Lung microvascular endothelial cell (primary cell): ENCODE measurements around the gene MAPKAPK3. TPM values are rescaled to one million over a fixed set of nuclear protein-coding genes. Genes with fewer than 3 reads are reported as not detected.

ENCODE experiments used
- DNase-seq, 2 donors: peaks; one replicate each; pipeline versions ENCODE4 v3.0.0 to v3.0.0-alpha.2; 2010; ENCODE audit warnings: low read depth in 2 of 2
- total RNA-seq: library from RNA; depleted of rRNA; stranded (reverse); fragments of >200 nt; gene quantifications from 2 replicates; pipeline ENCODE4 v1.2.1, GENCODE V29; 2014

The MAPKAPK3 gene
- total RNA-seq, result 2.6 and 7.0 TPM in 2 replicates

DNA sequence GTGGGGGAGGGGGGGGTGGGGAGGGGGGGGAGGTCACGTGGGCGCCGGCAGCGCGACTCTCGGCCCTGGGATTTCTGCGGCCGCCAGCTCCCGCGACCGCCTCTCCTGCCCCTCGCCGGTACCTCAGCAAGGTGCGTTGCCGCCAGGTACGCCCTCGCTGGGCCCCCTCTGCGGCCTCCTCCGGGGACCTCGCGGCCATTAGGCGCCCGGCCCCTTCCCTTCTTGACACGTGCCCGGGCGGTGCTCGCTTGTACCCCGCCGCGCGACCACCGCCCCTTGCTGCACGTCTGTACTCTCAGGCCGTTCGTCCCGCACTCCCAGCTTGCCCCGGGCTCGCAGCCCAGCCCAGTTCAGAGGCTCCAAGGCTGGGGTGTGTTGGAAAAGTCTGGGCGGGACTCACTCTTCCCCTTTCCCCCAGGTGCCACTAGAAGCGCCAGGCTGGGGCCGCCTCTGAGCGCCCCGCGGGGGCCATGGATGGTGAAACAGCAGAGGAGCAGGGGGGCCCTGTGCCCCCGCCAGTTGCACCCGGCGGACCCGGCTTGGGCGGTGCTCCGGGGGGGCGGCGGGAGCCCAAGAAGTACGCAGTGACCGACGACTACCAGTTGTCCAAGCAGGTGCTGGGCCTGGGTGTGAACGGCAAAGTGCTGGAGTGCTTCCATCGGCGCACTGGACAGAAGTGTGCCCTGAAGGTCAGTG is at the start of gene MAPKAPK3:
MAPKAPK3 (plus strand) TSS at position 56 of the 696 bp plus-strand sequence; CDS start at position 471, 415 bp downstream.
- DNase-seq, result peak in 1 of 2 donors; percentile 17

DNA sequence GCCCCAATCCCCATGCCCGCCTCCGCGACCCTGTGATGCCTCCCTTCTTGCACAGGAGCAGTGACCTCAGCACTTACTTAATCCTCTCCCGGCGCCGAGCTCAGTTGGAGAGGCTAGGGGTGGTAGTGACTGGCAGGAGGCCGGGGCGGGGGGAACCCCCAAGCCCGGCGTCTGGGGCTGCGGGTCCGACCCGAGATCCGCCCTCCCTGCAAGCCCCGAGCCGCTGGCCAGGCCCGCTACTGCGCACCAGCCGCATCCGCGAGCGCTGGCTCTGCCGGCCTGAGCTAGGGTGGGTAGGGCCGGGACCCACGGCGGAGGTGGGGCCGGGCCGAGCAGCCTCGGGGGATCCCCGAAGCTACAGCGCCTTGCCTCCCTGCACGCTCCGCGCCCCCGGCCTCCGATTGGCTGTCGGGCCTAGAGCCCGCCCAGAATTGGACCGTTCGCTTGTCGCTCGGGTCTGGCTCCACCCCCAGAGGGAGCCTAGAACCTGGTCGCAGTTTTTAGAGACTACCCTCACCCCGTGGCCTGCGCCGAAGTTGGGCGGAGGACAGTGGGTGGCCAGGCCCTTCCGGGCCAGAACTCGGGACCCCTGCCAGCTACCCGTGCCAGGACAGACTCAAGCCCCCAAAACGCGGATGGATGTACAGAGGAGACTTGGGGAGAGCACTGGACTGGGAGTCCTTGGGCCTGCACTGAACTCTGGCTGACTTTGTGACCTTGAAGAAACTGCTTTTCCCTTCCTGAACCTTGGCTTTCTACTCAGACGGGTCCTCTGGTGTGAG is 49.4 kb upstream of the MAPKAPK3 start, which contains the start of gene C3orf18:
C3orf18 (minus strand) TSS at position 362 of the 782 bp plus-strand sequence. CDS start 2,048 bp downstream, outside the sequence.
- peak; percentile 81 to 84 for DNase-seq

DNA sequence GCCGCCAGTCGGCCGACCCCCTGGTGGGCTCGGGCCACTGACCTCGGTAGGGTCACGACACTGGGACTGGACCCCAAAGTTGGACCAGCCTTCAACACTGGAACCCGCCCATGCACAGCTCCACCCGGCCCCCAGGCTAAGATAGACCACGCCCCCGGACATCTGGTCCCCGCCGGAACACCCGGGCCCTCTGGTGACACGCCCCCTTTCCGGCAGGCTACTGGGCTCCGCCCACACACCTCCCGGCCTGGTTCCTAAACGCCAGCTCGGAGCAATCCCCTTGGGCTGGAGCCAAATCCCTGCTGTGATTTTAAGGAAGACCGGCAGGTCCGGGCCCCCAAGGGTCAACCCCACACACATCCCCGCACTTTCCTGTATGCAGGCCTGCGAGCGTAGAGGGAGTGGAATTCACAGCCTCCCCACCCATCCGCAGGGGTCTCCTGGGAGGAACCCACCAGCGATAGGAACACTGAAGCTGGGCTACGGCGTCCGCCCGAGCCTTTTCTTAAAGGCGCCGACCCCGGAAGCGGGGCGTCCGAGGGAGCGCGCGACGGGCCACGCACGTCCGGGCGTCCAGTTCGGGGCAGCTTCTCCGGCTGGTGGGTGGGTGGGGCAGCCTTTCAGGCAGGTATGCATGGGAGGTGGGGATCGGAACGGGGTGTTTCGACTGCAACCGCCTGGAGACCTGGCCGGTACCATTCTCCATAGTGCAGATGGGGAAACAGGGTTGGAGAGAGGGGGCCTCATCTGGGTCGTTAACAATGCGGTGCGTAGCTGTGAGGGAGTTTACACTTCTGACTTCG is 47.8 kb upstream of the MAPKAPK3 start, which contains the start of gene HEMK1:
HEMK1 (plus strand) TSS at position 576 of the 803 bp plus-strand sequence. CDS start 1,583 bp downstream, outside the sequence.
- DNase-seq, result peak; percentile 87 to 92

DNA sequence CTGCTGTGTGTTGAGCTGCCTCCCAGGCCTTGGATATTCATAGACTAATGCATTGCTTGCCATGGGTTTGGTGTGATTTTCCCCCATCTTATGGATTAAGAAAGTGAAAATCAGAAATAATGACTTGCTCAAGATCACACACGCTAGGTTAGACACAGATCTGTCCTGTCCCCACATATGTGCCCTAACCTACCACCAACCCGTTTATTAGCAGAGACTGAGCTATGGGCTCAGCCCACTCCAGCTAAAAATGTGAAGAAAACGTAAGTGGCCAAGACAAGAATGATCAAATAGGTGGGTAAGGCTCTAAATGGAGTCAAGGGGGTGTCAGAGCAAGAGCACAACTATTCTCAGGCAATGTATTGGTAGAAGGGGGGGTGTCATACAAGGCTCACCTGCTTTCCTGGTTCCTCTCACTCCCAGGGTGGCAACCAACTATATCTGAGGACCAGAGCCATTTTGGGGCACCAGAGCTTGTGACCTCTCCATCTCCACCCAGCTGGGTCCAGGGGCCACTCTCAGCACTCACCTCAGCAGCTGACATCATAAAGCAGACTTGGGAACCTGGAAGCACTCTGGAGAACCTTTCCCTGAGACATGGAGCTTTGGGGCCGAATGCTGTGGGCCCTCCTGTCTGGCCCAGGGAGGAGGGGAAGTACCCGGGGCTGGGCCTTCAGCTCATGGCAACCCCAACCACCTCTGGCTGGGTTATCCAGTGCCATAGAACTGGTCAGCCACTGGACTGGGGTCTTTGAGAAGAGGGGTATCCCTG is 46.3 kb upstream of the MAPKAPK3 start:
- DNase-seq, result no peak

DNA sequence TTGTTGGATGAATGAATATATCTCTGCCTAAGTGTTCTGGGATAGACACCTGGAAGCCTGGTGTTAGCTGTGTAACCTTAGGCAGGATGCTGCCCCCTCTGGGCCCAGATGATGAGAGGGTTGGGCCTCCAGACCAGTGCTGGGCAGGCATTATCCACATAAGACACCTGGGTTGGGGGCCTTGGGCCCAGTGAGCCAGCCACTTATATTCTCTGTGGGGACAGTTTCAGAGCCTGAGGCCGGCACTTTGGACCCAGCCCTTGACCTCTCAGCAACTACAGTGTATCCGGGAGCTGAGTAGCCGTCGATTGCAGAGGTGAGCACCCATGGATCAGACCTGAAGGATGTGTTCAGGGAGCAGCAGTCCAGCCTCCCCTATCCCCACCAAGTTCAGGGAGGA is 45.5 kb upstream of the MAPKAPK3 start:
- no peak for DNase-seq

DNA sequence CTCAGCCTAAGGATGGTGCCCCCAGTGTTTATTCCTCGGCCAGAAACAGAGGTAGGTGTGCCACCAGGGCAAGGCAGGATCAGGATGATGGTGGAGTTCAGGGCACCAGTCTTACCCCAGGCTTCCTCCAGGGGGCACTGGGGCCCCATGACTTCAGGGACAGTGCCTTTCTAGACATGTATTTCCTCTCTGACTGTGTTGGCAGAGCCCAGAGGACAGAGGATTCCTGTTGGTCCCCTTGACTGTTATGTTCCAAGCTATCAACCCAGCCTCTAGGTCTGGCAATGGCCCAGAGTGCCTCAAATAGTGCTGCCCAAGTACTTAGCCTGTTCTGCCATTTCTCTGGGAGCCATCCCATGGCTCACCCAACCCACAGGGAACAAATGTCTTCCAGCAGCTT is 44.8 kb upstream of the MAPKAPK3 start:
- DNase-seq, result peak; percentile 75 to 79

DNA sequence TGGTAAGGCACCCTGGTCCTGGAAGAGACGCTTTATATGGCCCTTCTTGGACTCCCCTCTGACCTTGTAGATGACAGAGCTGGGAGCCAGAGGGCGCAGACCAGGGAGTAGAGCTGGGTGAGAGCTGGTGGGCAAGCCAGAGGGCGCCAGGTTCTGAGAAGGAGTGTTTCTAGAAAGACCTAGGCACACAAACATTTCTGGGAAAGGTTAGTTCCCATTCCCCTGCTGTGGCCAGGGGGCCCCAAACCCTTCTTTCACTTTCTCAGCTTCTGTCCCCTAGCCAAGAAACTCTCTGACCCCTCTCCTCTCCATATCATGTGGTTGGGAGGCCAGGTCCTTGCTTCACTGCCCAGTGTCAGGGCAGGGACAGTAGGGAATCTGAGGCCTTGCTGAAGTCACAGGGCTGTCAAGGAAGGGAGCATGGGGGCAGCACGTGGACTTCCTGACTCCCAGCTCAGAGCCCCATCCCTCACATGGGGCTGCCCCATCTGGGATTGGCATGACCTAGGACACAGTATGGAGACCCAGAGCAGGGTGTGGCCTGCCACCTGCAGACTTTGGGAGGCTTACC is 44.1 kb upstream of the MAPKAPK3 start:
- DNase-seq, result no peak

DNA sequence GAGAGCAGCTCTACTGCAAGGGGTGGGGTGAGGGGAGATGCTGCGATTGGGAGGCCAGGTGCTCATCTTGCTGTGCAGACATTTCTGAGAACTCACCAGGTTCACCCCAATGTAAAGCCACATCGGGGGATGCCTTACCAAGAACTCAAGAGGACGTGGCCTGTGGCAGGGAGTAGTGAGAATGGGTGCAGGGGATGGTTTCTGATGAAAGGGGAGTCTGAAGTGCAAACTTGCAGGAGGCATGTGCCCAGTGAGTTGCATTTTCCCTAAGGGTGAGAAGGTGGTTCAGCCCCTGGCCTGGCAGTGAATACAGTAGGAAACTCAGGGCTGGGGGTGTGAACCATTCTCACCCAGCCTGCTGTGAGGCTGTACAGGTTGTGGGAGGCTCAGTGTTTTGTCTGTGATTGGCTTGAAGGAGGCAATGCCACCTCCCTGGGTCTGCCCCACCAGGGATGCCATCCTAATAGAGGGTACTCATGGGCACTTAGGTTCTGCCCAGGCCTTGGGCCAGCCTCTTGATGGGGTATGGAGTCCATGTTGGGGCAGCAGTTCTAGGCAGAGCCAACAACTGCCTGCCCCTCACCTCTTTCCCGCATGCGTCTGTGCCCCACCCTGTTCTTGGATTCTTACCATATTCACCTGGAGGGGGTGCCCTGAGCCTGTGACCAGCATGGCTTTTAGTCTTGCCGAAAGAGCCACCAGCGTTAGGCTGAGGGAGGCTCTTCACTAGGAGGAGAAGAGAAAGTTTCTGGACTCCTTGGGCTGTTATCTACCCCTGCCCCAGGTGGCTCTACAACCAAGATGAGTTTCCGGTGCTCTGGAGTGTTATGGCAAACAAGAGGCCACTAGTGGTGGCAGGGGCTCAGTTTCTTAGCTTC is 43.1 kb upstream of the MAPKAPK3 start:
- DNase-seq, result no peak

DNA sequence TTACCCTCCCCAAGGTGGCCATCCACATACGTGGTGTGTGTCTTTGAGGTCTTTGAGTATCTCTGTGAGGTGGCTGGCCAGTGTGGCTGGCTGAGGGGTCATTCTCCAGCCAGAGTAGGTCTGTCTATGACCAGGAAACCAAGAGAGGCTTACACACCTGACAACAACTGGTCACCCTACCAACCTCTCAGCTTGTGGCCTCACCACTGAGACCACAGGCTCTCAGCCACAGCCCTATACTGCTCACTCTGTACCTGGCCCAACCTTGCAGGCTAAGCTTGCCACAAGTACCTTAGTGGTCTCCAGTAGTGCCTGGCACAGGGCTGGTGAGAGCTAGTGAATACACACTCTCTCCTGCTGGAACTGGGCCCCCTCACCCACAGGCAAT is 42.5 kb upstream of the MAPKAPK3 start:
- no peak for DNase-seq

DNA sequence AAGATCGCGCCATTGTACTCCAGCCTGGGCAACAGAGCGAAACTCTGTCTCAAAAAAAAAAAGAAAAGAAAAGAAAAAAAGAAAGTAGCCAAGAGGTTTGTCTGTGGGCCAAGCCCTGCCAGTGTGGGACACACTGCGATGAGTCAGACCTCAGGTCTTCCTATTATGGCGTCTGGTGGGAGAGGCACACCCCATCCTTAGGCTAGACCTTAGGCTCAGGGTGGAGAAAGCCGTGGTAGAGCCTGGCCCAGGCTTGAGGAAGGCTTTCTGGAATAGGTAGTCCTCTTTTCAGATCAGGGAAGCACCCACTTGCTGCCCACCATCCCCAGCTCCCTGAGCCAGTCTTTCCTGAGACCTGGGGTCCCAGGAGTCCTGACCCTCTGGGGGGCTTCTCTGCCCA is 41.6 kb upstream of the MAPKAPK3 start:
- DNase-seq, result peak in 1 of 2 donors; percentile 23

DNA sequence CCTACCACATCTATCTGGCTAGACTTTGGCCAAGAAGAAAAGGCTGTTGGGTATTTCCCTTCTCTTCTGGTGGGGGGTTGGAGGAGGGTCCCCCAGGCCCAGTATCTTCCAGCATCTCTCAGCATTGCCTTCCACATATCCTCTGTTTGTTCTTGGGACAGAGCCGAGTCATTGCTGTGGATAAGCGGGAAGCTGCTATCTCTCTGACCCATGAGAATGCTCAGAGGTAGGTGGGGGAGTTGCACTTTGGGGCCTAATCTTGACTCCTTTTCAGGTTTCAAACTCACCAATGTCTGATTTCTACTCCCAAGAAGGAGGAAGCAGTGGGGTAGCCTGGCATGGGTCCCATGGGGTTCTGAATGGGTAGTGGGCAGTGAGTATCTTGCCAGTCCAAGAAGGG is 39.6 kb upstream of the MAPKAPK3 start:
- DNase-seq, result no peak

DNA sequence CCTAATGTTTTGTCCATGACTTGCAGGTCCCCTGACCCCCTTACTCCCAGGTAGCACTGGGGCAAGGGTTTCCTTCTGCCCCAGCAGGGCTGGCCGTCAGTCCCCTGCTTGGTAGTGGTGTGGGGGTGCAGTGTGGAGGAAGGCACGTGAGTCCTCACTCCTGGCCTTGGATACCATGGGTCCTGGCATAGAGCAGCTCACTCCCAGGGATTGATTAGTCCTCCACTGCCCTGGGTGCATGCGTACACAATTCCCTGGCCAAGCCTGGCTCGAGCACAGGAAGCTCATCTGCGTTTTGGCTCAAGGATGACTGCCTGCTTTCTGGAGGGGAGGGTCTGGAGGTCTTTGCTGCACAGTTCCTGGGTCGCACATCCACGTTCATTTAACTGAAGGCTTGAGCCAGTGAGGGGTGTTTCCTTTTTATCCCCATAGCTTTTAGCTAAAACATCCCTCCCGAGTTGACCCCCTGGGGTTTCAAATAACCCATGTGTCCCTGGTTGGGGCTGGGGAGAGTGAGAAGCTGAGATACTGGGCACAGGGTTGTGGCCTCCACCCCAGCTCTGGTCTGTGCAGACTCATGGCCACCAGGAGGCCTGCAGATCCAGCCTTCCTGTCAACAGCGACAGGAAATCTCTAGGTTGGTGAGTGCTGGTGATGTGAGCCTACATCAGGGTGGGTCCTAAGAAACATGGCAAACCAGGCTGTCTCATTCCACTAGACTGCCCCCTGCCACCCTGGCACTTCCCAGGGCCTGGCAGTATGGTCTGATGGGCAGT is 36.1 kb upstream of the MAPKAPK3 start:
- DNase-seq, result no peak

DNA sequence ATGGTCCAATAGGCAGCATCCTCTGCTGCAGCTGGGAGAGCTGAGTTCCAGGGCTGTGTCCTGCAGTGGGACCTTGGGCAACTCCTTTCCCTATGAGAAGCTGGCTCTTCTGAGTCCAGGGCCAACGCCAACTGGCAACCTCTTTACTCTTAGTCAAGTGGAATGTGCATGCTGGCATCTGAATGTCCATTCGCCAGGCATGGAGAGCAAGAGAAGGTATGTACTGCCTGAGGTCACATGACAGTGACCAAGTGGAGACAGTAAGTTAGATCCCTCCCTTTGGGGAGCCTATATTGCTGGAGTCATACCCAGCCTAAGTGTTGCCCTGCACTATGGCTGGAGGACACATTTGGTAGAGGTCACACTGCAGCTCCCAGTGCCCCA is 35.5 kb upstream of the MAPKAPK3 start:
- DNase-seq, result no peak

DNA sequence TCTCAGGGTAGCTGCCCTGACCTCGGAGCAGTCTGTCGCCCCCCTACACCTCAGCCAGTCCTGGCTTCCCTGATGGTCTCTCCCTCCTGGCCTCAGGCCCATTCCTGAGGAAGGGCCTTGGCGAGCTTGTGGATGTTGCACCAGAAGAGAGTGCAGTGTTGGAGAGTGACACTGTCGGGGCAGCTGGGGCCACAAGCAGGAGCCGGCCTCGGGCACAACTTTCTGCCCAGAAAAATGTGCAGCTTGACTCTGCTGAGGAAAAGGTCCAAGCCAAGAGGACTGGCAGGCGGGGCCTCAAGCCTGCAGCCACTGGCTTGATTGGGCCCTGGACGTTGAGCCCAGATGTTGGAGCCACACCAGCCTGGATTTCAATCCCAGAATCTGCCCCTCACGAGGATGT is 34.9 kb upstream of the MAPKAPK3 start:
- DNase-seq, result no peak

DNA sequence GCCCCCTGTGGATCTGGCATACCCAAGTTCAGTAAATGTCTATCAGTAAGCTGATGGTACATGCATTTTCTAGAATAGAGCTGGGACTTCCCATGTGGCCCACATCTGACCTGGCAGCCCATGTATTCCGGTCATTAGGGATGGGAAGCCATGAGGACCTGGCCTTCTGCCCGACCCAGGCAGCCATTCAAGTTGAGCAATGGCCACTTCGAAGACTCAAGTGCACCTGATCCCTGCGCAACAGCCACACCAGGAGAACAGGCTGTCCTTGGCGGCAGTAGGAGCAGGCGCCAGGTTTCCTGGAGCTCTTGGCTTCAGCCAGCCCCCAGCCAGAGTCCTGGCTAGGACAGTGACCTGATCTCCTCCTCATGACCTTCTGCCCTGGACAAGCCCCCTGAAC is 33.1 kb upstream of the MAPKAPK3 start:
- no peak for DNase-seq

DNA sequence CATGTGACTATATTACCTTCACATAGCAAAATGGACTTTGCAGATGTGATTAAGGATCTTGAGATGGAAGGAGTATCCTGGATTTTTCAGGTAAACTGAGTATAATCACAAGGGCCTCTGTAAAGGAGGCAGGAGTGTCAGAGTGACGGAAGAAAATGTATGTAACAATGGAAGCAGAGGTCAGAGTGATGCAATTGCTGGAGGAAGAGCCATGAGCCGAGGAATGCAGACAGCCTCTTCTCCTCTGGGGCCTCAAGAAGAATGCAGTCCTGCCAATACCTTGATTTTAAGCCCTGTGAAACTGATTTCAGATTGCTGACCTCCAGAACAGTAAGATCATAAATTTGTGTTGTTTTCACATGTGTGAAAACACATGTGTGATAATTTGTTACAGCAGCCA is 32.6 kb upstream of the MAPKAPK3 start:
- no peak for DNase-seq

DNA sequence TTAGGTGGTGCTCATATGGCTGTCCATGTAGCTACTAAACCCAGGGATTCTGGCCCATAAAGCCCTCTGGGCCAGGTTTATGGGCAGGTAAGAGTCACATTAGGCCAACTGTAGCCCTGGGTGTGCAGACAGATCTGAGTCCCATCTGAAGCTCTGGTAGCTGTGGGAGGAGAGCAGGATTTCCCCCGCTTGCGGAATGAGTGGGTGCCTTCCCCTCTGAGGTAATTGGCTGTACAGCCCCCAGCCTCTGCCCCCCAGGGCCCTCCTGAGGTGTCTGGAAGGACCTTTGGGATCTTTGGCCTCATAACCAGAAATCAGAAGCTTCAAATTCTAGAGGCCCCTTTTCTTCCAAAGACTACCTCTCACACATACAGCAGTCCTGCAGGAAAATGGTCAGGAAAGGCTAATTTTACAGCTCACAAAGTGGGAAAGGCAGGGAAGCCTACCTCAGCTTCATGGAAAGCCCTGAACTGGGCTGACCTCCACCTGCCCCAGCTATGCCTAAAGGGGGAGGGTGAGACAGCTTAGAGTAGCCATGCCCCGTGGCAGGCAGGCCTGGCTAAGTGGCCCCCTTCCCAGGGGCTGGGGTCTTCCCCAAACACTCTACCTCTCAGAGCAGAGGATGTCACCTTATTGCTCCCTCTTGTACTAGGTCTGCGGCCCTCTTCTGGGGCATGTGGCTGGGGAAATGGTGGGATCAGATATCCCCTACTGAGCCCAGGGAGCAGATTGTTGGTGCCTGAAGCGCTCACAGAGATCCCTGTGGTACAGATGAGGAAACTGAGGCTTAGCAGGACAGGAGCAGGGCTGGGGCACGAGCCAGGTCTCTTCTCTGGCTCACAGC is 30.8 kb upstream of the MAPKAPK3 start:
- DNase-seq, result no peak

DNA sequence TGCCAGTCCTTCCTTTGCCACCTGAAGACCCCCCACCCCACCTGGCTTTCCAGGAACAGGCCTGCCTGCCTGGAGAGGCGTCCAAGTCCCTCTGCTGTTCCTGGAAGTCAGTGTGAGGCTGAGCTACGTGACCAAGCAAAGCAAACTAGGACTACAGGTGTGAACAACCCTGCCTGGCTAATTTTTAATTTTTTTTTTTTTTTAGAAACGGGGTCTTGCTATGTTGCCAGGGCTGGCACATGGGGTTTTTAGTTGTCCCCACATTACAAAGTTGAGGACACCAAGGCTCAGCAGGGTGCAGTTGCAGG is 30.2 kb upstream of the MAPKAPK3 start:
- no peak for DNase-seq
